T-helper 2 cell treated with Interferon-gamma antibody and Interleukin-4, amounts not matched to agents 5 μg/mL and 100 μg/mL, for 36 hours (primary cell): Measurements from ENCODE around the gene NDC80.
"Not testable (repeated sequence)": the region's sequence is repeated elsewhere in the genome, so short reads cannot be mapped to it uniquely, and the experiment has no call there.

Source experiments
- DNase-seq: peaks from one replicate; pipeline ENCODE4 v3.0.0; 2021; ENCODE audit warnings: low spot score
- H3K27ac Mint-ChIP-seq: one replicate; pipeline ENCODE4 v1.8.0; 2021; ENCODE audit warnings: mild to moderate bottlenecking, mixed read lengths
- H3K27me3 Mint-ChIP-seq: one replicate; pipeline ENCODE4 v1.8.0; 2021; ENCODE audit warnings: low read depth, mixed read lengths
- H3K36me3 Mint-ChIP-seq: one replicate; pipeline ENCODE4 v1.8.0; 2021; ENCODE audit warnings: low read depth, mixed read lengths
- H3K4me1 Mint-ChIP-seq: one replicate; pipeline ENCODE4 v1.8.0; 2021; ENCODE audit warnings: low read depth, mixed read lengths
- H3K4me3 Mint-ChIP-seq: one replicate; pipeline ENCODE4 v1.8.0; 2022; ENCODE audit warnings: mild to moderate bottlenecking, moderate library complexity, mixed read lengths
- H3K9me3 Mint-ChIP-seq: one replicate; pipeline ENCODE4 v1.8.0; 2021; ENCODE audit warnings: mixed read lengths

Gene NDC80

DNA sequence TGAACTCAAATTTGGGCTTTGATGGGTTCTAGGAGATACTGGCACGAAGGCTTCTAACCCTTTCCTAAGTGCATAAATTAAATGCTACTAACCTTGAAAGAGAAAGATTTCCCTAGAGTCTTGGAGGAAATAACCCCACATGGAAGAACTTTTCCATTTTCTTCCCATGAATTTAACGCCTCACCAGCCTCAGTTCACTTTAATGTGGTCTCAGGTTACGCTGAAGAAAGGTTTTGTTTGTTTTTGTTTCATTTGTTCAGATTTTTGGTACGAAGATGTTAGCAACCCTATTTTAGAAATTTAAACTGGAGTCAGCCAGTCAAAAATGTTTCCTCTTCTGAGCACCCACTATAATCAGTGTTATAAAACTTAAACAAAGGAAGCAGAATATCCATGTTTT is 30.8 kb upstream of the NDC80 start:
- Mint-ChIP-seq H3K9me3 (no peaks in the 10 kb centered on the region), H3K4me1 (no peaks in the 10 kb centered on the region), H3K4me3 (no peak overlapping the region), H3K36me3 (peaks cover 9% of the 10 kb centered on the region), H3K27ac (no peak overlapping the region), H3K27me3 (no peaks in the 10 kb centered on the region)
- DNase-seq, result no peak

GRCh38 chr18:2541925-2542563 is 29.3 kb upstream of the NDC80 start:
- not testable (repeated sequence) for DNase-seq, H3K4me1 Mint-ChIP-seq, H3K27ac Mint-ChIP-seq, H3K4me3 Mint-ChIP-seq, H3K27me3 Mint-ChIP-seq, H3K36me3 Mint-ChIP-seq, H3K9me3 Mint-ChIP-seq

- DNase-seq, result no peak
- Mint-ChIP-seq H3K36me3 (peaks cover 6% of the 10 kb centered on the region), H3K27ac (no peak overlapping the region), H3K9me3 (no peaks in the 10 kb centered on the region), H3K4me1 (no peaks in the 10 kb centered on the region), H3K27me3 (no peaks in the 10 kb centered on the region), H3K4me3 (no peak overlapping the region)
Measured at GRCh38 chr18:2545155-2545554, 26.2 kb upstream of the NDC80 start.

GRCh38 chr18:2547477-2548087 is 23.8 kb upstream of the NDC80 start:
- H3K27me3 Mint-ChIP-seq, result no peaks in the 10 kb centered on the region
- no peaks in the 10 kb centered on the region for H3K9me3 Mint-ChIP-seq
- DNase-seq, result no peak
- H3K36me3 Mint-ChIP-seq, result peaks cover 15% of the 10 kb centered on the region
- H3K27ac Mint-ChIP-seq, result no peak overlapping the region
- H3K4me1 Mint-ChIP-seq, result no peaks in the 10 kb centered on the region
- no peak overlapping the region for H3K4me3 Mint-ChIP-seq

- Mint-ChIP-seq H3K27ac (no peak overlapping the region), H3K9me3 (no peaks in the 10 kb centered on the region), H3K36me3 (peaks cover 15% of the 10 kb centered on the region), H3K27me3 (no peaks in the 10 kb centered on the region), H3K4me3 (no peak overlapping the region), H3K4me1 (no peaks in the 10 kb centered on the region)
- DNase-seq, result no peak
Measured at GRCh38 chr18:2549462-2549861, 21.9 kb upstream of the NDC80 start.

GRCh38 chr18:2551425-2551824 is 19.9 kb upstream of the NDC80 start:
- no peaks in the 10 kb centered on the region for H3K4me1 Mint-ChIP-seq
- peaks cover 15% of the 10 kb centered on the region for H3K36me3 Mint-ChIP-seq
- no peak overlapping the region for H3K27ac Mint-ChIP-seq
- no peaks in the 10 kb centered on the region for H3K9me3 Mint-ChIP-seq
- DNase-seq, result no peak
- H3K27me3 Mint-ChIP-seq, result no peaks in the 10 kb centered on the region
- H3K4me3 Mint-ChIP-seq, result no peak overlapping the region

DNA sequence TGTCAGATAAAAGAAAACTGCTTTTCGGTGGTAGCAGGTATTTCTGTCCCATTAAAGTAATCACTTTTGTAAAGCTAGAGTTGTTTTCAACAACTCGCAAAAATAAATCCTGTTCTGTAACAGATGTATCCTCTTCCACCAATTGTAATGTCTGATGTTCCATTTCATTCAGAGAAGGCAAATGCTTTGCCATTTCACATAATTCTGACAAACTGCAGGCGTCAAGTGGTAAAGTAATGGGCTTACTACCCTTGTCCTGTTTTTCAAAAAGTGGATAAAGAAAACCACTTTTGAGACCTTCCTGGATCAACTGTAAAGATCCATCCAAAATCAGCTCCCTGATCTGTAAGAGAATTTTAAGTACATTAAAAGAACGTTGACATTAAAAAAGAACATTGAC is 16.7 kb upstream of the NDC80 start:
- no peaks in the 10 kb centered on the region for H3K27me3 Mint-ChIP-seq
- H3K36me3 Mint-ChIP-seq, result peaks cover 9% of the 10 kb centered on the region
- H3K27ac Mint-ChIP-seq, result no peak overlapping the region
- H3K4me3 Mint-ChIP-seq, result no peak overlapping the region
- no peaks in the 10 kb centered on the region for H3K9me3 Mint-ChIP-seq
- no peak for DNase-seq
- H3K4me1 Mint-ChIP-seq, result no peaks in the 10 kb centered on the region

DNA sequence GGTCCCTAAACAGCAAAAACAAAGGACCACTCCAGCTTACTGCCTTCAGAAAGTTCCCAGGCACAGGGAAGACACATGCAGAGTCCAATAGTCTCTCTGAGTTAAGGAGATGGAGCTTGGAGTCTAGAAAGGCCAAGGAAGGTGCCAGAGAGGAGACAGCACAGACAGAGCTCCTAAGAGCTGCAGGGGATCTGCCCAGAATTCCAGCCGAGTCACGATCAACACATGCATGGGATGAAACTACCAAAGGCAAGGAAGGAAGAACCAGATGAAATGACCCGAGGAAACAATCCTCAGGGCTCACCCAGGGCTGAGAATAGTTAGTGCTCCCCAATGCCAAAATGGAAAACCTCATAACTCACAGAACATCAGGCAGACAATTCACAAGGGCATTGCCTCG is 15.5 kb upstream of the NDC80 start:
- Mint-ChIP-seq H3K27me3 (no peaks in the 10 kb centered on the region), H3K9me3 (no peaks in the 10 kb centered on the region), H3K36me3 (peaks cover 5% of the 10 kb centered on the region), H3K27ac (no peak overlapping the region), H3K4me1 (no peaks in the 10 kb centered on the region), H3K4me3 (no peak overlapping the region)
- no peak for DNase-seq

GRCh38 chr18:2557536-2557935 is 13.8 kb upstream of the NDC80 start:
- H3K9me3 Mint-ChIP-seq, result no peaks in the 10 kb centered on the region
- no peak overlapping the region for H3K4me3 Mint-ChIP-seq
- no peak overlapping the region for H3K27ac Mint-ChIP-seq
- H3K36me3 Mint-ChIP-seq, result peaks cover 3% of the 10 kb centered on the region
- no peak for DNase-seq
- H3K4me1 Mint-ChIP-seq, result no peaks in the 10 kb centered on the region
- H3K27me3 Mint-ChIP-seq, result no peaks in the 10 kb centered on the region

DNA sequence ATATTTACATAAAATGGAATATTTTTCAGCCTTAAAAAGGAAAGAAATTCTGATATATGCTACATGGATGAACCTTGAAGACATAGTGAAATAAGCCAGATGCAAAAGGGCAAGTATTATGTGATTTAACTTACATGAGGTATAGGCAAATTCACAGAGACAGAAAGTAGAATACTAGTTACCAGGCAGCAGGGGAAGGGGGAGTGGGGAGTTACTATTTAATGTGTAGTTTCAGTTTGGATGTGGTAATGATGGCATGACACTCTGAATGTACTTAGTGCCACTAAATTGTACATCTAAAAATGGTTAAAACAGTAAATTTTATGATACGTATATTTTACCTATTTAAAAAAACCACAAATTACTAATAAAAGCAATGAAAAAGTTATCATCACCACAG is 12.1 kb upstream of the NDC80 start:
- H3K36me3 Mint-ChIP-seq, result peaks cover 8% of the 10 kb centered on the region

GRCh38 chr18:2564373-2564772 is 7.0 kb upstream of the NDC80 start:
- peaks cover 17% of the 10 kb centered on the region for H3K4me1 Mint-ChIP-seq
- peaks cover 29% of the 10 kb centered on the region for H3K36me3 Mint-ChIP-seq
- H3K4me3 Mint-ChIP-seq, result no peak overlapping the region
- H3K27me3 Mint-ChIP-seq, result no peaks in the 10 kb centered on the region
- no peaks in the 10 kb centered on the region for H3K9me3 Mint-ChIP-seq
- H3K27ac Mint-ChIP-seq, result no peak overlapping the region
- no peak for DNase-seq

More for the DNA sequence above, 12.1 kb upstream of the NDC80 start:
- Mint-ChIP-seq H3K9me3 (no peaks in the 10 kb centered on the region), H3K27me3 (no peaks in the 10 kb centered on the region), H3K27ac (no peak overlapping the region), H3K4me3 (no peak overlapping the region), H3K4me1 (no peaks in the 10 kb centered on the region)
- DNase-seq, result no peak

DNA sequence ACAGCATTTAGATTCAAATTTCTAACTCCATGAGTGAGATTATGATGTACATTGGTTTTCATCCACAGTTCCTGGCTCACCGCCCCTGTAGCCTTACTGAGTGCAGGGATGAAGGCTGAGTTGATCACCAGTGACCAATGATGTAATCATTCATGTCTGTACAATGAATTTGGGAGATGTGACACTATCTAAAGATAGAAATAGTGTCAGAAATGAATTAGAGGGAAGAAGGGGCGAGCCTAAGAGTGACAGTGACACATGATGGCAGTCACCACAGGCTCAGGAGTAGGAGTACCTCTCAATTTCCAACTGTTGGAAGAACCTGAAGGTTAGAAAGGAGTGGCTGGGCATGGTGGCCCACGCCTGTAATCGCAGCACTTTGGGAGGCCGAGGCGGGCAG is 3.2 kb upstream of the NDC80 start:
- no peak overlapping the region for H3K4me3 Mint-ChIP-seq
- no peak overlapping the region for H3K27ac Mint-ChIP-seq

GRCh38 chr18:2568605-2569004 is 2.8 kb upstream of the NDC80 start:
- no peaks in the 10 kb centered on the region for H3K9me3 Mint-ChIP-seq
- no peak for DNase-seq
- H3K4me1 Mint-ChIP-seq, result peaks cover 35% of the 10 kb centered on the region
- H3K36me3 Mint-ChIP-seq, result peaks cover 38% of the 10 kb centered on the region
- H3K27me3 Mint-ChIP-seq, result no peaks in the 10 kb centered on the region
- peak overlapping the region; percentile 33 for H3K27ac Mint-ChIP-seq
- peak overlapping the region; percentile 99 for H3K4me3 Mint-ChIP-seq

More for the DNA sequence above, 3.2 kb upstream of the NDC80 start:
- Mint-ChIP-seq H3K36me3 (peaks cover 37% of the 10 kb centered on the region), H3K9me3 (no peaks in the 10 kb centered on the region), H3K4me1 (peaks cover 32% of the 10 kb centered on the region), H3K27me3 (no peaks in the 10 kb centered on the region)
- no peak for DNase-seq

- Mint-ChIP-seq H3K27ac (peak overlapping the region; percentile 29), H3K9me3 (no peaks in the 10 kb centered on the region), H3K4me1 (peaks cover 41% of the 10 kb centered on the region), H3K27me3 (no peaks in the 10 kb centered on the region), H3K36me3 (peaks cover 40% of the 10 kb centered on the region), H3K4me3 (peak overlapping the region; percentile 99)
- DNase-seq, result no peak
Measured at GRCh38 chr18:2569338-2570207, 1.8 kb upstream of the NDC80 start.
